Activated naive CD4-positive, alpha-beta T cell treated with Interleukin-2 at 50 U/mL for 16 hours (primary cell): ENCODE data around the gene INCA1.

Source experiments
- DNase-seq: peaks from one replicate; pipeline ENCODE4 v3.0.0-alpha.2; 2020

The INCA1 gene

GRCh38 chr17:4969551-4970173 lies 27.7 kb downstream of the INCA1 start:
- DNase-seq, result peak; percentile 52

GRCh38 chr17:4969047-4969550 lies 28.2 kb downstream of the INCA1 start:
- DNase-seq, result peak; percentile 60

DNA sequence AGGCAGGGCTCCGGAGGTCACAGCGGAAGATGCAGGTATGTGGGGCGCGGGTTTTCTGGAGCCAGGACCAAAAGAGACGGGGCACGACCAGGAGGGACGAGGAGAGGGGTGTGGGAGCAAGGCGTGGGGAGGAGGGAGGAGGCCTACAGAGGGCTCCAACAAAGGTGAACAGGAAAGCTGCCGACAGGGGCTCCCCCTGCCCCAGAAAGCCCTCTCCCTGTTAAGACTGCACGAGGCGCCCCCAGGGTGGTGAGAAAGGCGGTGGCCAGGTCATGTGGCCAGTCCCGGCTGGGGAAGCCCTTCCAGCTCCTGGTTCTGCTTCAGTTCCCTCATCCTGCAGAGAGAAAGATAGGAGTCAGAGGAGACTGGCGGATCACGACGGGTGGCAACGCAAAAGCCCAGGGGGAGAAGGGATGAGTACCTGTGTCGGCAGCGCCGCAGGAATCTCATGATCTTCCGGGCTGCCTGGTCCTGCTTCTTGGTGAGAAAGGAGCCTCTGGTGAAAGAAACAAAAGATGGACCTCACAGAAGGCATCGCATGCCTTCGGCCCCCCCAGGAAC lies 28.8 kb downstream of the INCA1 start:
- DNase-seq, result peak; percentile 42

DNA sequence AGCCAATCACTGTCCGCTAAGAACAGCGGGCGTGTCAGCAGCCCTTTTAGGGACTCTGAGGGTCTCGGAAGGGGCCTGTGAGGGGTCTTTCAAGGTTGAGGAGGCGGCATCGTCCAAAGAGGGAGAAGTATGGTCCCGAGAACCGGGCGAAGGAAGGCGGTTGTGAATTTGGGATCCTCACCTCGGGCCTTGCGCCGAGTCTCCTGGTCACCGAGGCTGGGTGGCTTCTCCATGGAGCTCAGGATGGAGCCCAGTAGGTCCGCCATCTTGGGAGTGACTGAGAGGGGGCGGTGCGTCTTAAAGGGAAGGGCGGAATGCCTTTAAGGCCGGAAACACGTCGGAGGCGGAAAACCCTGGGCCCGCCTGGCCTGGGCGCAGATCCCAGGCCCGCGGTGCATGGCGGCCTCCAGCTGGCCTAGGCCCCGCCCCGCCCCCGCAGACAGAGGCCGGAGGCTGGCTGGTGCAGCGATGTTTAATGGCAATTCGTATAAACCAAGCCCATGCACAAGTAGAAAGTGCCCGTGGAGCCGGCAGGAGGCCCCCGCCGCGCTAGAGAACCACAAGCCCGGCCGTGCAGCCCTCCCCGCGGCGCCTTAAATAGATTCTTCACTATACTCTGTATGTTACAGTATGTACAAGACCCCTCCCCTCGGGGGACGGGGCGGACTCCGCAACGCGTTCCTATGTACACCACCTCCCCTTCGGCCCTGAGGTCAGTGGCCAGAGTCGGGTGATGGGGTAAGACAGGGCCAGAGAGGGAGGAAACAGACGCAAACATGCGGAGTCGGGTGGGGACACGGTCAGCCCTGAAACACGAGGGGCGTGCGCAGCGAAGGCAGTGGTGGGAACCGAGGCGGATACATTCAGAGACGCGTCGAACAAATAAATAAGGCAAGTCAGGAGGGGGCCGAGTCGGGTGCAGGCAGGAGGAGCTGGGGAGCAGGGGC lies 29.5 kb downstream of the INCA1 start, which contains the start of gene SPAG7:
Gene SPAG7, minus strand, starts transcription at position 279 of the 947 bp plus-strand sequence. Its CDS starts 13 bp downstream, at position 266.
- DNase-seq, result peak; percentile 93

DNA sequence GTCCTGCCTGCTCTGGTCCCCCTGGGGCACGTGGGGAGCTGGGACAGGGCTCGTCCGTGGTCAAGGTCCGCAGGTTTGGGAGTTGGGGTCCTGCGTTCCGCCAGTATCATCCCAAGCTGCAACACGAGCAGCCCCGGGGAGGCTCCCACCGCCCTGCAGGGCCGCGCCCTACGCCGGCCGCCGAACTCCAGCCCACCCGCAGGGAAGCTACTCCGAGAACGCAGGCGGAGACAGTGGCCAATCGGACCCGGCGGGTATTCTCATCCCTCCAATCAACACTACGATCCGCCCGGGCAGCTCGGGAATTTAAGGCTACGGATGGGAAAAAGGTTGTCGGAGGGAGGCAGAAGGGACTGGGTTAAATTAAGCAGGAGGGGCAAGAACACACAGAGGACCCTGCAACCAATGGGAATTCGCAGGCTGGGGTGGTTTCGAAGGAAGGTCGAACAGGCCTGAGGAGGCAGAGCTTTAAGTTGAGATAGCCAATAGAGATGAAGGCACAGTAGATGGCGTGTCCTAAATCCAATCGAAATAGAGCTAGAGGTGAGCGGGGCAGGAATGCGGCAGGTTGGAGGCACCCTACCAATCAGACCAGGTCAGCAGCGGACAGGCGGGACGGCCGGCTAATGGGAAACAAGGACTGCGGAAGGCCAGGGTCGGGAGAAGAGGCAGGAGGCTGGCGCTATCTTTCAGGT lies 30.3 kb downstream of the INCA1 start:
- DNase-seq, result peak; percentile 93

GRCh38 chr17:4965311-4965986 lies 31.9 kb downstream of the INCA1 start:
- no peak for DNase-seq

DNA sequence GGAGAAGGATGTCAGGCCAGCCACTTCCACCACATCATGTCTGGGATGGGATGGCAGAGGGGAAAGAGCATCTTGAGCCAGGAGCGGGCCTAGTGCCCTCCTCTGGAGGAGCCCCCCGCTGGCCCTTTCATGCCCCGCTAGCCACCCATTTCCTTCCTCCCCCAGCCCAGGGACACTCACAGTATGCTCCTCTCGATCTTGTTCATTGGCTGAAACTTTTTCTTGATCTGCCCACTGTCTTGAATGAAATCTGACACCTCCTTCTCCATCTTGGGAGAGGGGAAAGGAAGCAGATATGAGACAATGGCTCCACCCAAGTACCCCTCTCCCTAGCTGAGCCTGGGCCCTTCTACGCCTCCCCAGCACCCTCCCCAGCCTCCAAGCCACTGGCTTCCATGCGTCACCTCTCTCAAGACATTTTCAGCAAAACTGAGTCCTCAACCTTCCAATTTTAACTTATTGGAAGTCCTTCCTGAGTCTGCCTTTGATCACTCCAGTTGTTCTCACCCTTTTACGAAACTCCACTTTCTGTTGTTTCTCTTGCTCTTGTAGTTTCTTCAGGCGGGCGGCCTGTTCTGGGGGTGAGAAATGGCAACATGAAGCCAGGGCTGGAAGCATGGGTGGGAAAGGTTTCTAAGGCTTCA lies 36.9 kb downstream of the INCA1 start:
- no peak for DNase-seq

DNA sequence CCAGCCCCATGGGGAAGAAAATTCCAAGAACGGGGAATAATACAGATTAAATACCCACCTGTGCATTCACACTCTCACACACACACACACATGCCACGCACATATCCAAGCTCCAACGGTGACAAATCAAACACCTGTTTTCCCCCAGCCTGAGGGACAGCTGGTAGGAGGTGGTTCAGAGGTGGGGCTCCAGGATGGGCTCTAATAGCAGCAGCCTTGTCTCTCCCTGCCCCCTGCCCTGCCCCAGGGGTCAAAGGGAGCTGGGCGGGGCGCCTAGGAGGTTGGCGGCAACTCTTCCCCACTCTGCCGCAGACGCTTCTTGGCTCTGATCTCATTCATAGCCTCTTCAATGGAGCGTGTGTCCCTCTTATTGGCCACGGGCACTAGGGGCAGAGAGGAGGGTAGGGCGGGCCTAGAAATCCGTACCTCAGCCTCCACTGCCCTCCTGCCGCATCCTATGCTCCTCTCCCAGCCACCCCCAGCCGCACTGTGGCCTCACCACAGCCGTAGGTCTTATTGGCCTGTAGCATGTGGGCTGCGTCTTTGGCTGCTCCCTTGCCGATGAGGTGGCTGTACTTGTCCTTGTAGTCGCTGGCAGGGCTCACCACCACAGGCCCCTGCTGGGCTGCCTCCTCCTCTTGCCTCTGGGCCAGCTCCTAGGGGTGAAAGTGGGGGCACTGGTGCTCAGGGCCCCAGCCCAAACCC lies 37.9 kb downstream of the INCA1 start:
- no peak for DNase-seq

- DNase-seq, result no peak
These were observed 39.2 kb downstream of the INCA1 start for GRCh38 chr17:4958102-4958501.

DNA sequence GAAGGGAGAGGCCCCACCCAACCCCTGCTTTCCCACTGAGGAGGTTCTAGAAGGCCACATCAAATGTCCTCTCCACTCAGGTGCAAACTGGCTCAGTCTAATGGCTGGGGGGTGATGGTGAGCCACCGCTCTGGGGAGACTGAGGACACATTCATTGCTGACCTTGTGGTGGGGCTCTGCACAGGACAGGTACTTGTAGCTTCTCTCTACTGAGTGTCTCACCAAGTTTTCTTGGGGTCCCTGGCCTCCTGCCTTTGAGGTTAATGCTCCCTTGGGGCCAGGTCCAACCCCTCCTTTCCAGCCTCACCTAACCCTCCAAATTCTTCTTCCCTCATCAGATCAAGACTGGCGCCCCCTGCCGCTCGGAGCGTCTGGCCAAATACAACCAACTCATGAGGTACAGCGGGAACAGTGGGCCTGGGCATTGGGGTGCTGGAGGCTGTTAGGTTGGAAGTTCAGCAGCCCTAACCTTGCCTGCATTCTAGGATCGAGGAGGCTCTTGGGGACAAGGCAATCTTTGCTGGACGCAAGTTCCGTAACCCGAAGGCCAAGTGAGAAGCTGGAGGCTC lies 40.7 kb downstream of the INCA1 start:
- peak; percentile 48 for DNase-seq

GRCh38 chr17:4955091-4955490 lies 42.2 kb downstream of the INCA1 start:
- DNase-seq, result no peak

- no peak for DNase-seq
These were observed 43.8 kb downstream of the INCA1 start for GRCh38 chr17:4953451-4953961.

DNA sequence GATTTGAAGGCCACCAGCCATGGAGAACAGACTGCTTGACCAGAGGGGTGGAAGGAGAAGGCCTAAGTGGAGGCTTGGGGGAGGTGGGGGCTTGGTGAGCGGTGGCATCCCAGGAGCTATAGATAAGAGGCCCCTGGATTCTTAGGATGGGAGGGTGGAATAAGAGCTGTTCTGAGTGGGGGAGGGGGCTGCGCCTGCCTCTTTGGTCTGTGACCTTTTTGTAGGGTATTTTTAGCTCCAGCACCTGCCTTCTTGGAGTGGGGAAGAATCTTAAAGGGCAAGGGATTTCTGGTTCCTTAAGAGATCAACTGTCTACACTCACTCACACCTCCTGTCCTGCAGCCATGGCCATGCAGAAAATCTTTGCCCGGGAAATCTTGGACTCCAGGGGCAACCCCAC lies 45.8 kb downstream of the INCA1 start:
- no peak for DNase-seq

GRCh38 chr17:4950746-4951204 lies 46.5 kb downstream of the INCA1 start, which contains the start of gene ENO3:
Gene ENO3 (plus strand): TSS chr17:4951119. CDS start chr17:4951830, 711 bp downstream.
- DNase-seq, result no peak

GRCh38 chr17:4950075-4950745 lies 47.1 kb downstream of the INCA1 start:
- DNase-seq, result peak; percentile 41

DNA sequence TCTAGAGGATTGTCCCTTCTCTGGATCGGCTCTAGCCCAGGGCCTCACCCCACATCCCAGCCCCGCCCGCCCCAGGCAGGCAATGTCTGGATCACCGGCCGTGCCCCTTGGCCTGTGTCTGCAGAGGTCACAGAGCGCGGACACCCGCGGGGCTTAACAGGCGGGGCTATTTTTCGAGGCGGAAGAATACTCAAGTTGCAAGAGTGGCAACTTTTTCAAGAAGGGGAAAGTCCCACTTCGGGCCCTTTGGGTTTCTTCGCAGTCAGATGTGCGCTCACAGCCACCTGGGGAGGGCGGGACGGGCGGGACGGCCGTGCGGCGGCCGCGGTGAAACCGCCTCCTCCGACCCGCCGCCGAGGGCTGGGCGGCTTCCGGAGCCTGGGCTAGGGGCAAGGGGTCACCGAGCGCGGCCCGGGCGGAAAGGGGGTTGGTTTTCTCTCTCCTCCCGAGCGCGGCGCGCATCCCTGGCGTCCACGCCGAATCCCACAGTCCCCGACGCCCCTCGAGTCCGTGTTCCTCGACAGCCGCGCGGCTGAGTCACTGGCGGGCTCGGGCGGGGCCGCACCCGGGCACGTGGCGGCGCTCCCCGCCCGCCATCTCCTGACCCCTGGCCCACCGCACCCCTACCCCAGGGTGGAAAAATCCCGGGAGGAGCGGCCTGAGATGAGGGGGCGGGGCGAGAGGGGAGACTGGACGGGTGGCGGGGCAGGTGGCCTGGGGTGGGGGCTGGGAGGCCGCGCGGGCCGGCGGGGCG lies 47.8 kb downstream of the INCA1 start:
- peak; percentile 77 for DNase-seq

DNA sequence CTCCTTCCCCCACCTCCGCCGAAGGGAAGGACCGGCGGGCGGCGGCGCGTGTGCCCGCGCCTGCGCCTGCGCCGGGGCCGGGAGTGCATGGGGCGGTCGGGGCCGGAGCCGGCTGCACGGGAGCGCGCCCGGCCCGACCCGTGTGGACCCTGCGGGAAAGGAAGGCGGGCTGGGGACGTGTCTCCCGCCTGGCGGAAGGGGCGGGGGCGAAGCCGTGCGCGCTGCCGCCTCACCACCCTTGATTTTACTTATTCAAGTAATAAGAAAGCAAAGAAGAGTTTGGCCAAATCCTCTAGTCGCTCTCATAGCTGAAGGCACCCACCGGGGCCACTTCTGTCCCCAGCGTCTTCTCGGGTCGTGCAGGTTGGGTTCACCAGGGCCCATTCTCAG lies 48.4 kb downstream of the INCA1 start:
- peak; percentile 75 for DNase-seq

- DNase-seq, result peak; percentile 92
These were observed 49.0 kb downstream of the INCA1 start, which contains the start of gene PFN1 for GRCh38 chr17:4948166-4948930. Gene PFN1 (minus strand): TSS chr17:4948530. CDS start chr17:4948394, 136 bp downstream.
